ENCODE data around the gene MAP7.

GRCh38 chr6:136341367-136341766 is 208.9 kb downstream of the MAP7 start:
- TF ChIP-seq POLR2AphosphoS5 (IDR thresholded peaks at IDR 0.05; ENCODE audit: low read depth), result no peak
- no peak for TF ChIP-seq JUNB (IDR thresholded peaks at IDR 0.05; ENCODE audit: unreplicated experiment)
- no peak for TF ChIP-seq CTCF (conservative IDR thresholded peaks at IDR 0.05; ENCODE audit: low read depth in 2 of 2)
- TF ChIP-seq ZNF331 (CRISPR knock-in tag; IDR thresholded peaks at IDR 0.05; ENCODE audit: low read depth), result no peak
- TF ChIP-seq EZH2 (IDR thresholded peaks at IDR 0.05; ENCODE audit: low read depth, unreplicated experiment), result no peak
- TF ChIP-seq REST (IDR thresholded peaks at IDR 0.05; ENCODE audit: unreplicated experiment), result no peak
- no peak for TF ChIP-seq STAT1 (IDR thresholded peaks at IDR 0.05; ENCODE audit: unreplicated experiment)
- no peak for TF ChIP-seq ETS1 (IDR thresholded peaks at IDR 0.05)
- TF ChIP-seq EZH2phosphoT487 (IDR thresholded peaks at IDR 0.05; ENCODE audit: unreplicated experiment), result no peak
- no peak for TF ChIP-seq CREB1 (CRISPR knock-in tag; IDR thresholded peaks at IDR 0.05; ENCODE audit: low read depth)
